AG04449 (cell line): ENCODE results near the gene EFR3B.
"Not testable (repeated sequence)": the region's sequence is repeated elsewhere in the genome, so short reads cannot be mapped to it uniquely, and the experiment has no call there.

Source experiments
- CTCF ChIA-PET: fragments of 350-600 bp; formaldehyde crosslinking; extraction: SDS; loops from one replicate; lab custom pipeline; 2021; ENCODE audit warnings: antibody characterized with exemption; lab: Yijun Ruan, JAX
- POLR2A ChIA-PET: fragments of 400-600, 350-600 bp; formaldehyde crosslinking; extraction: SDS; loops from one replicate; lab custom pipeline; 2020; ENCODE audit warnings: antibody characterized with exemption, inconsistent platforms; lab: Yijun Ruan, JAX
- DNase-seq: peaks from one replicate; pipeline ENCODE4 v3.0.0-alpha.2; 2010; ENCODE audit warnings: low read depth, low spot score
- H3K4me3 ChIP-seq: 2 replicates; pipeline ENCODE4 v1.5.1; 2011; ENCODE audit warnings: low read depth, mild to moderate bottlenecking, control low read depth, low read length
- TF ChIP-seq, protein P1 (sequence below): IDR thresholded peaks from one replicate; pipeline ENCODE4 v1.5.1; 2011; ENCODE audit warnings: mild to moderate bottlenecking, moderate library complexity, low read length, control low read depth, inconsistent platforms; ENCODE audit not compliant: insufficient read depth; ENCODE audit errors: missing control alignments

The EFR3B gene

DNA sequence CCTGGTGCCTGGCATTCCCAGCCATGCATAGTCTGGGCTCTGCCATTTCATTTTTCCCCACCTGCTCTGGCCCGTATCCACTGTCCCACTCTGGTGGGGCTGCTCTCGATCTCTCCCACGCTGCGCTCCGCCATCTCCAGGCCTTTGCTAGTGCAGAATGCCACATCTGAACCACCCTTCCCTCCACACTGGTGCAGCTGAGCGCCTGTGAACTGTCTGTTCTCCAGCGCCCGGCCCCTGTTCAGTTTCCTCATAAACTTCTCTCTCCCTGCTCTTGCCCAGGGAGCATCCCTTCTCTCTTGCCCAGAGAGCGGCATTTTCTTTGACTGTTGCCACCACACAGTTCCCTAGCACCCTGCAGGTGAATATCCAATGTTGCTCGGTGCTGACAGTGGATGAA lies 105.0 kb downstream of the EFR3B start:
- TF ChIP-seq, protein P1, sequence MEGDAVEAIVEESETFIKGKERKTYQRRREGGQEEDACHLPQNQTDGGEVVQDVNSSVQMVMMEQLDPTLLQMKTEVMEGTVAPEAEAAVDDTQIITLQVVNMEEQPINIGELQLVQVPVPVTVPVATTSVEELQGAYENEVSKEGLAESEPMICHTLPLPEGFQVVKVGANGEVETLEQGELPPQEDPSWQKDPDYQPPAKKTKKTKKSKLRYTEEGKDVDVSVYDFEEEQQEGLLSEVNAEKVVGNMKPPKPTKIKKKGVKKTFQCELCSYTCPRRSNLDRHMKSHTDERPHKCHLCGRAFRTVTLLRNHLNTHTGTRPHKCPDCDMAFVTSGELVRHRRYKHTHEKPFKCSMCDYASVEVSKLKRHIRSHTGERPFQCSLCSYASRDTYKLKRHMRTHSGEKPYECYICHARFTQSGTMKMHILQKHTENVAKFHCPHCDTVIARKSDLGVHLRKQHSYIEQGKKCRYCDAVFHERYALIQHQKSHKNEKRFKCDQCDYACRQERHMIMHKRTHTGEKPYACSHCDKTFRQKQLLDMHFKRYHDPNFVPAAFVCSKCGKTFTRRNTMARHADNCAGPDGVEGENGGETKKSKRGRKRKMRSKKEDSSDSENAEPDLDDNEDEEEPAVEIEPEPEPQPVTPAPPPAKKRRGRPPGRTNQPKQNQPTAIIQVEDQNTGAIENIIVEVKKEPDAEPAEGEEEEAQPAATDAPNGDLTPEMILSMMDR: no peak
- no peak for DNase-seq
- ChIA-PET CTCF (interaction anchor here (1.8 to 2.3 kb wide), 2 partner anchors 49 to 171 kb away, joined by 7 to 10 read pairs; no protein-coding TSS in a partner anchor), POLR2A (no interaction called here)
- H3K4me3 ChIP-seq: no peak overlapping the region

DNA sequence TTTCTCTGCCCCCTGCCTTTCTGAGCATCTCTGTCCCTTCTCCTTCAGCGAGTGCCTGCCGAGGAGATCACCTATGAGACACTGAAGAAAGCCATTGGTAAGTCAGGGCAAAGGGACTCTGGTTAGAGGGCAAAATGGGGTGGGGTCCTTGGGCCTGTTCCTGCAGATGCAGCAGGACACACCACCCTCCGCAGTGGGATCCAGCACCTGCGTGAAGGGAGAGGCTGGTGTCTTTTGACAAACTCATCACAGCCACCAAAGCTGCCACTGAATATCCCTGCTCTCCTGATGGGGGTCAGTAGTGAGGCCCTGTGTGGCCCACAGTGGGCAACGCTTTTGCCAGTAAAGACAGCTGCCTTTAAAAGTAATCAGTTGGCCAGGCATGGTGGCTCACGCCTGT lies 107.8 kb downstream of the EFR3B start:
- CTCF ChIA-PET: interaction anchor here (1.5 kb wide), 1 partner anchor 174 kb away, joined by 3 read pairs; no protein-coding TSS in a partner anchor
- POLR2A ChIA-PET: no interaction called here
- TF ChIP-seq, protein P1: no peak
- no peak for DNase-seq
- H3K4me3 ChIP-seq: no peak overlapping the region

DNA sequence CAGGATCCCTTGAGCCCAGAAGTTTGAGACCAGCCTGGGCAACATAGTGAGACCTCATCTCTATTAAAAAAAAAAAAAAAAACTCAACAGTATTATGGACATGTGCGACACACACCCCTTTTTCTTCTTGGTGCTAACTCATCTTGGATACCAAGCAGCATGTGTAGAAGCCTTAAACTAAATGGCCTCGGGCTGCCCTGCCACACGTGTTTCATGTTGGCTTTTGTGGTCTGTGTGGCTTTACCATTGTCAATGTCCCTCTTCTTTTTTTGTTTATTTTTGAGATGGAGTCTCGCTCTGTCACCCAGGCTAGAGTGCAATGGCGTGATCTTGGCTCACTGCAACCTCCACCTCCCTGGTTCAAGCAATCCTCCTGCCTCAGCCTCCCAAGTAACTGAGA lies 109.1 kb downstream of the EFR3B start:
- DNase-seq, CTCF ChIA-PET, POLR2A ChIA-PET, H3K4me3 ChIP-seq: not testable (repeated sequence)

DNA sequence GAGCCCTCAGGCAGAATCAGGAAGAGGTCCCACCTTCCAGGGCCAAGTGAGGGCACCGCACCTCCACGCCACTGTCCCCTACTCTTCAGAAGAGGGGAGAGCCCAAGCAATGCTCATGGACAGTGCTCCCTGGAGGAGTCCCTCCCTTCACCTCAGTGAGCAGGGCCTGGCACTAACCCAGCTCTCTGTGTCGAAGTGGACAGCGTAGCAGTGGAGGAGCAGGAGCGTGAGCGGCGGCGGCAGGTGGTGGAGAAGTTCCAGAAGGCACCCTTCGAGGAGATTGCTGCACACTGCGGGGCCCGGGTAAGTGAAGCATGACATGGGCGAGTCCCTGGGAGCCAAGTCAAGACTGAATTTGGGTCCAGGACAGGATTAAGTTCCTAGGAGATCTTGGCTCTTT lies 109.8 kb downstream of the EFR3B start:
- no peak for DNase-seq
- TF ChIP-seq, protein P1: no peak
- no peak overlapping the region for H3K4me3 ChIP-seq
- POLR2A ChIA-PET: no interaction called here
- CTCF ChIA-PET: interaction anchor here (1.2 to 2.0 kb wide), 3 partner anchors 20 to 176 kb away, joined by 3 to 13 read pairs (median 5); no protein-coding TSS in a partner anchor

DNA sequence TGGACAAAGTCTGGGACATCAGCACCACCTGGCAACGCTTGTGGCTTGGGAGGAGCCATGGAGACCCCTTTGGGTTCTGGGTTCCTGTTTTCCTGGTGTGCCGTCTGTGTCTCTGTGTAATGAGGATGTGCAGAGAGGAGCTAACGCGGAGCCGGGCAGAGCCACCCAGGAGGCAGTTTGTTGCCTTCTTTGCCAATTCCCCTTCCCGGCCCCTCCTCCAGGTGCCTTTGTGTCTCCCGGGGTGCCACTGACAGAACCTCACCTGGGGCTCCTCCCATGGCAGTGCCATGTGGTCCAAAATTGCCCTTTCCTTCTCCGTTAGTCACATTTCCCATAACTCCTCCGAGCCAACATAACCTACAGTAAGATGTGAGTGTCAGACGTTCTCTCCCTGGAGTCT lies 113.5 kb downstream of the EFR3B start:
- POLR2A ChIA-PET: no interaction called here
- CTCF ChIA-PET: interaction anchor here (2.0 kb wide), 1 partner anchor 10 kb away, joined by 7 read pairs; no protein-coding TSS in a partner anchor

DNA sequence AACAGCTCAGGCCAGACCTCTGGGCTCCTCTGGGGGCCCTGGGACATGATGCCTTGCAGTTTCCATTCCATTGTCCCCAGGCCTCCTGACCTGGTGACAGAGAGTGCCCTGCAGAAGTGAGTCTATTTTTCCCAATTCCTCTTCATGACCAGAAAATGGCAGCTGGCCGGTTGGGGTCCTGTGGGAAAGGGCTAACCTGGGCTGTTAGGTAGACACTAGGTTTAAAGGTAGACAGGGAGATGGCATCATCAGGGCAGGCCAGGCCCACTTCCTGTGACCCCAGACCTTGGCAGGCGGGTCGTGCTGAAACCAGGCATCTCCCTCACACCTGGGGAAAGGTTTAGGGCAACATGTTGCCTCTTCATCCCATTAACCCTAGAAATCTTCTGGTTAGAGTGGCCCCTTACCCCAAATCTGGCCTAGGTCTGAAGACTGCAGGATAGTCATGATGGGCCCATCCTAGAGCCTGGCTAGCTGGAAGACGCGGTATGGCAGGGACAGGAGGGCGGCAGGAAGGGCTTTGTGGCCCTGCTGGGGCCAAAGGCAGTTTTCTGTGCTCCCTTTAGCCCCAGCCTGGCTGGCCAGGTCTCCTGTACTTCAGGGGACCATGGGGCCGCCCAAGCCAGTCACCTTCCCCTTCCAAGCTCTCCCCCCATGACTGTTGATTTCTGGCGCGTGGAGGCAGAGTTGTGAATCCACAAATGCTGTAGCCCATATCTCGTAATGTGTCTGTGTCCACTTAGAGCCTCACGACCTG lies 116.4 kb downstream of the EFR3B start:
- no peak for DNase-seq
- CTCF ChIA-PET: no interaction called here
- TF ChIP-seq, protein P1: no peak
- no peak overlapping the region for H3K4me3 ChIP-seq
- POLR2A ChIA-PET: no interaction called here

More for the DNA sequence above, 113.5 kb downstream of the EFR3B start:
- DNase-seq: no peak
- TF ChIP-seq, protein P1: no peak
- H3K4me3 ChIP-seq: no peak overlapping the region
